ENCODE data around the gene HINT1. TPM values are rescaled to one million over a fixed set of nuclear protein-coding genes. Genes with fewer than 3 reads are reported as not detected.

HINT1 gene
- total and polyA plus RNA-seq, 9 of the 15 experiments (the other 6 are each of a cell fraction or from before 2014, with no cell fraction given) = 296 to 1,027 (median 500) TPM

- H3K36me3 ChIP-seq (ENCODE audit: control insufficient read depth, insufficient read depth, low read length) = no peaks in the 10 kb centered on the region
- intact Hi-C loops (cut with micrococcal nuclease) (no loop called here), in situ Hi-C loops (cut with MboI) (no loop called here)
- no peak overlapping the region for H2AFZ ChIP-seq (ENCODE audit: low read depth, low read length)
- ATAC-seq = no peak
- CTCF ChIA-PET (ENCODE audit: low intra/inter-chr PET ratio) = no interaction called here
- FAIRE-seq = no peak
- no peak overlapping the region for H3K4me2 ChIP-seq (ENCODE audit: insufficient read depth, low read length)
- no peaks in the 10 kb centered on the region for H3K27me3 ChIP-seq (ENCODE audit: control insufficient read depth in 2 of 2, insufficient read depth in 2 of 2, low read length in 2 of 2)
- no peaks in the 10 kb centered on the region for H4K20me1 ChIP-seq (replicated peaks; ENCODE audit: control insufficient read depth, insufficient read depth, low read length)
- H3K4me1 ChIP-seq (replicated peaks in 1 of 2; ENCODE audit: control insufficient read depth in 2 of 2, insufficient read depth in 2 of 2, low read length in 2 of 2) = no peaks in the 10 kb centered on the region; a peak in 1 of 5 replicates
- no peak overlapping the region for H3K4me3 ChIP-seq
- H3K9ac ChIP-seq (ENCODE audit: insufficient read depth in 1 of 2, low read depth in 2 of 2, low read length in 2 of 2) = no peak overlapping the region
- 0% methylated on average over 3 of the region's 3 CpGs for WGBS (ENCODE audit: insufficient coverage, low coverage, missing lambda C conversion rate)
- DNase-seq (ENCODE audit: extremely low read depth in 1 of 4, low spot score in 3 of 4) = no peak
- no peaks in the 10 kb centered on the region for H3K9me1 ChIP-seq (ENCODE audit: control insufficient read depth, insufficient read depth, low read length)
- no peaks in the 10 kb centered on the region for H3K79me2 ChIP-seq (ENCODE audit: control insufficient read depth, insufficient read depth, low read length)
- no TSS peak for BruUV-seq (replicated peaks)
- TF ChIP-seq RFX7 (CRISPR knock-in tag; IDR thresholded peaks at IDR 0.05) (no peak), HOXB6 (CRISPR knock-in tag; IDR thresholded peaks at IDR 0.05; ENCODE audit: borderline replicate concordance) (no peak), SIRT6 (IDR thresholded peaks at IDR 0.05; ENCODE audit: low read depth, low read length) (no peak), NFYB (IDR thresholded peaks at IDR 0.05; ENCODE audit: extremely low read depth, insufficient read length) (no peak), RBM14 (IDR thresholded peaks at IDR 0.05; ENCODE audit: borderline replicate concordance, insufficient read depth, low read depth, low read length) (no peak), ZNF146 (CRISPR knock-in tag; IDR thresholded peaks at IDR 0.05; ENCODE audit: unreplicated experiment) (no peak), TGIF2 (CRISPR knock-in tag; IDR thresholded peaks at IDR 0.05) (no peak), CREB1 (IDR thresholded peaks at IDR 0.05) (no peak), CREB1 (CRISPR knock-in tag; IDR thresholded peaks at IDR 0.05) (no peak), ZNF324 (CRISPR knock-in tag; IDR thresholded peaks at IDR 0.05) (no peak), PML (IDR thresholded peaks at IDR 0.05; ENCODE audit: low read length) (no peak), ZNF561 (CRISPR knock-in tag; conservative IDR thresholded peaks at IDR 0.05) (no peak), HDAC8 (tag; IDR thresholded peaks at IDR 0.05) (no peak), KAT7 (CRISPR knock-in tag; IDR thresholded peaks at IDR 0.05; ENCODE audit: borderline replicate concordance) (no peak), CBFA2T3 (IDR thresholded peaks at IDR 0.05) (no peak), HIVEP1 (CRISPR knock-in tag; IDR thresholded peaks at IDR 0.05) (no peak)
- TF ChIP-seq, protein P1, sequence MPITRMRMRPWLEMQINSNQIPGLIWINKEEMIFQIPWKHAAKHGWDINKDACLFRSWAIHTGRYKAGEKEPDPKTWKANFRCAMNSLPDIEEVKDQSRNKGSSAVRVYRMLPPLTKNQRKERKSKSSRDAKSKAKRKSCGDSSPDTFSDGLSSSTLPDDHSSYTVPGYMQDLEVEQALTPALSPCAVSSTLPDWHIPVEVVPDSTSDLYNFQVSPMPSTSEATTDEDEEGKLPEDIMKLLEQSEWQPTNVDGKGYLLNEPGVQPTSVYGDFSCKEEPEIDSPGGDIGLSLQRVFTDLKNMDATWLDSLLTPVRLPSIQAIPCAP (CRISPR knock-in tag; IDR thresholded peaks at IDR 0.05; ENCODE audit: borderline replicate concordance) = no peak
- TF ChIP-seq, protein P2, sequence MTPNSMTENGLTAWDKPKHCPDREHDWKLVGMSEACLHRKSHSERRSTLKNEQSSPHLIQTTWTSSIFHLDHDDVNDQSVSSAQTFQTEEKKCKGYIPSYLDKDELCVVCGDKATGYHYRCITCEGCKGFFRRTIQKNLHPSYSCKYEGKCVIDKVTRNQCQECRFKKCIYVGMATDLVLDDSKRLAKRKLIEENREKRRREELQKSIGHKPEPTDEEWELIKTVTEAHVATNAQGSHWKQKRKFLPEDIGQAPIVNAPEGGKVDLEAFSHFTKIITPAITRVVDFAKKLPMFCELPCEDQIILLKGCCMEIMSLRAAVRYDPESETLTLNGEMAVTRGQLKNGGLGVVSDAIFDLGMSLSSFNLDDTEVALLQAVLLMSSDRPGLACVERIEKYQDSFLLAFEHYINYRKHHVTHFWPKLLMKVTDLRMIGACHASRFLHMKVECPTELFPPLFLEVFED (CRISPR knock-in tag; conservative IDR thresholded peaks at IDR 0.05) = no peak
- POLR2A ChIA-PET = no interaction called here
- H3K9me3 ChIP-seq (replicated peaks; ENCODE audit: control insufficient read depth, insufficient read depth, low read depth, low read length) = peaks cover 4% of the 10 kb centered on the region
- H3K27ac ChIP-seq (ENCODE audit: extremely low read depth, low read depth, low read length) = no peak overlapping the region
Observed at GRCh38 chr5:131142970-131143617, 22.0 kb downstream of the HINT1 start.

Measured in K562 (cell line).